PC-9 (cell line): ENCODE measurements around the gene TOM1.

Experiments used
- EZH2 ChIP-seq: fragments of 200-600 bp; sonication (generic); IDR thresholded peaks from 2 replicates; pipeline ENCODE4 v1.8.0; 2017; ENCODE audit warnings: antibody characterized with exemption, low read depth
- TF ChIP-seq, protein P1 (sequence below): fragments of 200-600 bp; sonication (generic); conservative IDR thresholded peaks from 2 replicates; pipeline ENCODE4 v1.6.1; 2017; ENCODE audit warnings: mixed run types, antibody characterized with exemption, mild to moderate bottlenecking, moderate library complexity

DNA sequence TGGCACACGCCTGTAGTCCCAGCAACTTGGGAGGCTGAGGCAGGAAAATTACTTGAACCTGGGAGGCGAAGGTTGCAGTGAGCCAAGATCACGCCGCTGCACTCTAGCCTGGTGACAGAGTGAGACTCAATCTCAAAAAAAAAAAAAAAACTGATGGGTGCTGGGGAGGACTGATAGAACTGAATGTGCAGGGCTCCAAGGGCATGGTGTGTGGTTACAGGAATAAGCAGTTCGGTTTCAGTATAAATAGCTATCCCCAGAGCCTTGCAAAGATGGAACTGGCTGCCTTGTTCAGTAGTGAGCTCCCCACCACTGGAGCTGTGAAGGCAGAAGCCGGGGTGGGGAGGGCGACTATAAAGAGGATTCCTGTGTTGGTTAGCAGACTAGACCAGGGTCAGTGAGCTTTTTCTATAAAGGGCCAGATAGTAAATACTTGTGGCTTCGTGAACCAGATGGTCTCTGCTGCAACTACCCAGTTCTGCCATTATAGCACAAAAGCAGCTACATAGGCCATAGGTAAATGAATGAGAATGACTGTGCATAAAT is 5.9 kb downstream of the TOM1 start:
- no peak for TF ChIP-seq EZH2
- TF ChIP-seq, protein P1, sequence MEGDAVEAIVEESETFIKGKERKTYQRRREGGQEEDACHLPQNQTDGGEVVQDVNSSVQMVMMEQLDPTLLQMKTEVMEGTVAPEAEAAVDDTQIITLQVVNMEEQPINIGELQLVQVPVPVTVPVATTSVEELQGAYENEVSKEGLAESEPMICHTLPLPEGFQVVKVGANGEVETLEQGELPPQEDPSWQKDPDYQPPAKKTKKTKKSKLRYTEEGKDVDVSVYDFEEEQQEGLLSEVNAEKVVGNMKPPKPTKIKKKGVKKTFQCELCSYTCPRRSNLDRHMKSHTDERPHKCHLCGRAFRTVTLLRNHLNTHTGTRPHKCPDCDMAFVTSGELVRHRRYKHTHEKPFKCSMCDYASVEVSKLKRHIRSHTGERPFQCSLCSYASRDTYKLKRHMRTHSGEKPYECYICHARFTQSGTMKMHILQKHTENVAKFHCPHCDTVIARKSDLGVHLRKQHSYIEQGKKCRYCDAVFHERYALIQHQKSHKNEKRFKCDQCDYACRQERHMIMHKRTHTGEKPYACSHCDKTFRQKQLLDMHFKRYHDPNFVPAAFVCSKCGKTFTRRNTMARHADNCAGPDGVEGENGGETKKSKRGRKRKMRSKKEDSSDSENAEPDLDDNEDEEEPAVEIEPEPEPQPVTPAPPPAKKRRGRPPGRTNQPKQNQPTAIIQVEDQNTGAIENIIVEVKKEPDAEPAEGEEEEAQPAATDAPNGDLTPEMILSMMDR = no peak
